SK-N-SH treated with all-trans-retinoic acid at 6 μM for 48 hours (cell line): ENCODE measurements around the gene TRIM17.

Experiments
- ATAC-seq: fragments of 200-7000 bp; cut with Tn5 transposase; 3 replicates; pipeline ENCODE4 v1.9.1; 2020; ENCODE audit warnings: mild to moderate bottlenecking, moderate library complexity
- ARNTL ChIP-seq: fragments of 450-650 bp; formaldehyde crosslinking; IDR thresholded peaks from 2 replicates; pipeline ENCODE4 v1.5.0; 2020; ENCODE audit warnings: low read depth, mild to moderate bottlenecking, moderate library complexity, borderline replicate concordance
- BACH2 ChIP-seq: fragments of 250-450 bp; sonication (Bioruptor Pico); IDR thresholded peaks from 2 replicates; pipeline ENCODE4 v1.9.0; 2021; ENCODE audit warnings: mild to moderate bottlenecking, borderline replicate concordance
- CREB5 ChIP-seq: fragments of 250-450 bp; sonication (Bioruptor Pico); IDR thresholded peaks from 2 replicates; pipeline ENCODE4 v1.5.1; 2020; ENCODE audit warnings: low read depth, mild to moderate bottlenecking, moderate library complexity
- CSDC2 ChIP-seq: fragments of 250-450 bp; sonication (Bioruptor Pico); IDR thresholded peaks from 2 replicates; pipeline ENCODE4 v1.5.0; 2020; ENCODE audit warnings: mild to moderate bottlenecking, moderate library complexity
- CSRNP3 ChIP-seq: fragments of 250-450 bp; sonication (Bioruptor Pico); IDR thresholded peaks from 2 replicates; pipeline ENCODE4 v1.5.1; 2021; ENCODE audit warnings: mild to moderate bottlenecking, moderate library complexity
- GLIS3 ChIP-seq: fragments of 250-450 bp; sonication (Bioruptor Pico); IDR thresholded peaks from 2 replicates; pipeline ENCODE4 v1.5.0; 2020; ENCODE audit warnings: mild to moderate bottlenecking, moderate library complexity
- ISL1 ChIP-seq: fragments of 250-450 bp; sonication (Bioruptor Pico); IDR thresholded peaks from 2 replicates; pipeline ENCODE4 v2.1.2; 2022; ENCODE audit warnings: mild to moderate bottlenecking, moderate library complexity
- OSR1 ChIP-seq: fragments of 250-450 bp; sonication (Bioruptor Pico); IDR thresholded peaks from 2 replicates; pipeline ENCODE4 v1.8.0; 2022; ENCODE audit warnings: moderate library complexity, mild to moderate bottlenecking, inconsistent platforms
- PATZ1 ChIP-seq: fragments of 250-450 bp; sonication (Bioruptor Pico); IDR thresholded peaks from 2 replicates; pipeline ENCODE4 v1.8.0; 2020; ENCODE audit warnings: mild to moderate bottlenecking, moderate library complexity, borderline replicate concordance
- POU6F1 ChIP-seq: fragments of 250-450 bp; sonication (Bioruptor Pico); IDR thresholded peaks from 2 replicates; pipeline ENCODE4 v1.8.0; 2021; ENCODE audit warnings: low read depth, mild to moderate bottlenecking, moderate library complexity, borderline replicate concordance
- PPARA ChIP-seq: fragments of 250-450 bp; sonication (Bioruptor Pico); IDR thresholded peaks from 2 replicates; pipeline ENCODE4 v1.5.0; 2020; ENCODE audit warnings: mild to moderate bottlenecking, borderline replicate concordance
- RARB ChIP-seq: fragments of 250-450 bp; sonication (Bioruptor Pico); IDR thresholded peaks from 2 replicates; pipeline ENCODE4 v1.8.0; 2021; ENCODE audit warnings: mild to moderate bottlenecking, moderate library complexity
- SNAI2 ChIP-seq: fragments of 250-450 bp; sonication (Bioruptor Pico); IDR thresholded peaks from 2 replicates; pipeline ENCODE4 v1.5.0; 2020; ENCODE audit warnings: mild to moderate bottlenecking, moderate library complexity
- TCF4 ChIP-seq: fragments of 250-450 bp; sonication (Bioruptor Pico); IDR thresholded peaks from 2 replicates; pipeline ENCODE4 v1.8.0; 2021; ENCODE audit warnings: mild to moderate bottlenecking, moderate library complexity, borderline replicate concordance
- TOX ChIP-seq: fragments of 250-450 bp; sonication (Bioruptor Pico); IDR thresholded peaks from 2 replicates; pipeline ENCODE4 v1.8.0; 2021; ENCODE audit warnings: mild to moderate bottlenecking, moderate library complexity, borderline replicate concordance
- TSHZ2 ChIP-seq: fragments of 250-450 bp; sonication (Bioruptor Pico); IDR thresholded peaks from 2 replicates; pipeline ENCODE4 v1.5.0; 2020; ENCODE audit warnings: mild to moderate bottlenecking, moderate library complexity
- ZC3H10 ChIP-seq: fragments of 250-450 bp; sonication (Bioruptor Pico); IDR thresholded peaks from 2 replicates; pipeline ENCODE4 v1.5.1; 2021; ENCODE audit warnings: mild to moderate bottlenecking, moderate library complexity
- ZFP3 ChIP-seq: fragments of 250-450 bp; sonication (Bioruptor Pico); IDR thresholded peaks from 2 replicates; pipeline ENCODE4 v1.5.0; 2020; ENCODE audit warnings: mild to moderate bottlenecking, moderate library complexity
- ZFP30 ChIP-seq: fragments of 450-650 bp; formaldehyde crosslinking; IDR thresholded peaks from 2 replicates; pipeline ENCODE4 v1.5.0; 2022; ENCODE audit warnings: mild to moderate bottlenecking, moderate library complexity
- ZNF565 ChIP-seq: fragments of 450-650 bp; formaldehyde crosslinking; conservative IDR thresholded peaks from 2 replicates; pipeline ENCODE4 v1.5.0; 2020; ENCODE audit warnings: low read depth, mild to moderate bottlenecking, moderate library complexity
- ZNF70 ChIP-seq: fragments of 450-650 bp; formaldehyde crosslinking; IDR thresholded peaks from 2 replicates; pipeline ENCODE4 v1.5.0; 2020; ENCODE audit warnings: mild to moderate bottlenecking, moderate library complexity
- ZNF8 ChIP-seq: fragments of 450-650 bp; formaldehyde crosslinking; IDR thresholded peaks from 2 replicates; pipeline ENCODE4 v1.5.0; 2020; ENCODE audit warnings: mild to moderate bottlenecking, moderate library complexity

Gene TRIM17

GRCh38 chr1:228410015-228410414 lies 6.6 kb downstream of the TRIM17 start:
- ATAC-seq, result no peak
- TF ChIP-seq RARB (CRISPR knock-in tag), result no peak
- no peak for TF ChIP-seq PPARA (CRISPR knock-in tag)
- TF ChIP-seq POU6F1 (CRISPR knock-in tag), result no peak
- no peak for TF ChIP-seq ZNF8
- TF ChIP-seq TCF4 (CRISPR knock-in tag), result no peak
- TF ChIP-seq ZFP3 (CRISPR knock-in tag), result no peak
- no peak for TF ChIP-seq ZNF565
- no peak for TF ChIP-seq ISL1 (CRISPR knock-in tag)
- TF ChIP-seq CSRNP3 (CRISPR knock-in tag), result no peak
- no peak for TF ChIP-seq ZC3H10 (CRISPR knock-in tag)
- no peak for TF ChIP-seq ZNF70 (CRISPR knock-in tag)
- TF ChIP-seq CSDC2 (CRISPR knock-in tag), result no peak

GRCh38 chr1:228408869-228409805 lies 7.5 kb downstream of the TRIM17 start:
- TF ChIP-seq TOX (CRISPR knock-in tag) (no peak), GLIS3 (no peak), ZNF565 (no peak), PPARA (CRISPR knock-in tag) (no peak)
- ATAC-seq, result no peak

GRCh38 chr1:228408041-228408868 lies 8.4 kb downstream of the TRIM17 start:
- no peak for ATAC-seq
- TF ChIP-seq TSHZ2 (no peak), PPARA (CRISPR knock-in tag) (no peak), SNAI2 (CRISPR knock-in tag) (no peak), ZNF70 (CRISPR knock-in tag) (no peak), CSDC2 (CRISPR knock-in tag) (no peak), ISL1 (CRISPR knock-in tag) (no peak), RARB (CRISPR knock-in tag) (no peak), PATZ1 (no peak), POU6F1 (CRISPR knock-in tag) (no peak), TOX (CRISPR knock-in tag) (no peak), ZFP30 (no peak), TCF4 (CRISPR knock-in tag) (no peak), ZC3H10 (CRISPR knock-in tag) (no peak), CSRNP3 (CRISPR knock-in tag) (no peak), OSR1 (CRISPR knock-in tag) (no peak), GLIS3 (no peak), CREB5 (CRISPR knock-in tag) (no peak), ZNF565 (no peak), ARNTL (CRISPR knock-in tag) (no peak), BACH2 (CRISPR knock-in tag) (no peak)
